GM12872 (cell line): Measurements from ENCODE around the gene SETMAR.
A peak's percentile ranks its signal among the peaks of the same experiment; 100 is the strongest.

Source experiments
- CTCF ChIP-seq: IDR thresholded peaks from 3 replicates; pipeline ENCODE4 v1.5.1; 2011; ENCODE audit warnings: low read depth, mild to moderate bottlenecking, low read length, moderate library complexity; ENCODE audit not compliant: insufficient read depth

SETMAR gene

GRCh38 chr3:4303187-4304123, at the start of gene SETMAR:
SETMAR (plus strand) TSS chr3:4303369; CDS start chr3:4303371, 2 bp downstream.
- no peak for TF ChIP-seq CTCF

GRCh38 chr3:4261406-4261805, 41.8 kb upstream of the SETMAR start:
- no peak for TF ChIP-seq CTCF

DNA sequence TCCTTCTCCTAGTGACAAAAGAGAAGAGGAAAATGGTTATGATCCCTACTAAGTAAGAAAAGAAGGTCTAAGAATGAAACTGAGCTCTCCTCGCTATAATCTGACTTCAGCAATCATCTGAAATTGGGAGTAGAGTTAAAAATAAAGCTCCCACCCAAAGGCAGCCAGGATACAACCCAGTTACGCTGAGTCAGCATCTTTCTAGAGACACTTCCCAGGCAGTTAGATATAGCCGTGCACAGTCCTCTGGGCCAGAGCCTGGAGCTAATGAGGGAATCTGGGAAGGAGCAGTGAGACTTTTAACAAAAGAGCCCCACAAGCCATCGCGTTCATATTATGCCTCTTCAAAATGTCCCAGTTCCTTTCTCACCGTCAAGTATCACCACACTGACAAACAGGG, 39.1 kb upstream of the SETMAR start:
- TF ChIP-seq CTCF, result no peak

GRCh38 chr3:4270720-4271119, 32.4 kb upstream of the SETMAR start:
- TF ChIP-seq CTCF, result no peak

DNA sequence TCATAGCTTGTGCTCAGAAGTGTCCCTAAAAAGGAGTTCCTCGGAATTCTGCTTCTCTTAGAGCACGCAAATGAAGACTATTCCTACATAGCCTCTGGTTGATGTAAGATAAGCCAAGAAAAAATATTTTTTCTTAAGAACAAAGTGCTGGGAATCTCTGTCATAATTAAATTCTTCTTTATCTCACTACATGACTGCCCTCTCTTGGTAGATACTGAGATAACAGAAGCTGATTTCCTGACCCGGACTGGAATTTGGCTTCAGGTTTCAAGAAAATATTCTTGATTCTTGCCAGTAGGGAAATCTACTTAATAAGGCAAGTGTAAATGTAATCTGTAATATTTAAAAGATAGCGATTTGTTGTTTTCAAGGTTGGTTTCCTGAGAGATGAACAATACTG, 31.3 kb upstream of the SETMAR start:
- 0 out of 3 replicates have a peak, but pooled peaks have one; percentile 18 for TF ChIP-seq CTCF

GRCh38 chr3:4279516-4280105, 23.6 kb upstream of the SETMAR start:
- no peak for TF ChIP-seq CTCF

DNA sequence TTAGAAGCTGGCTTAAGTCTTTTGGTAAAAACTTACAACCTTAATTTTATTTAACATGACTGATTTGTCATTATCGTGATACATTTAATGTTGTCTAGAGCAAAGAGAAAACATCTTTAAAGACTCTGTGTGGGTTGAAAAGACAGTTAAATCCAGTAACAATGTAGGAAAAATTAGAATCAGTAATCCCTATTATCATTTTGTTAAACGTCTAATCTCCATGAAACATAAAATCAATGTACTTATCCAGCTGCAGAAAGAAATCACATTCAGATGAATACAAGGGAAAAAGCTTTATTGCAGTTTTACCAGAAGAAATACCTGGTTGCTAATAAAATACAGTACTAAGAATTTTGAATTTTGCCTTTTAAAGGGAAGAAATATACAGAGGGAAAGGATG, 21.2 kb upstream of the SETMAR start:
- no peak for TF ChIP-seq CTCF
